Superior temporal gyrus (tissue), 1 donor: ENCODE measurements around the gene PLGRKT.
"Not testable (repeated sequence)": the region's sequence is repeated elsewhere in the genome, so short reads cannot be mapped to it uniquely, and the experiment has no call there.

ENCODE experiments used
- DNase-seq: peaks from one replicate; pipeline ENCODE4 v3.0.0-alpha.2; 2016; ENCODE audit errors: extremely low spot score

The PLGRKT gene, protein sequence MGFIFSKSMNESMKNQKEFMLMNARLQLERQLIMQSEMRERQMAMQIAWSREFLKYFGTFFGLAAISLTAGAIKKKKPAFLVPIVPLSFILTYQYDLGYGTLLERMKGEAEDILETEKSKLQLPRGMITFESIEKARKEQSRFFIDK

DNA sequence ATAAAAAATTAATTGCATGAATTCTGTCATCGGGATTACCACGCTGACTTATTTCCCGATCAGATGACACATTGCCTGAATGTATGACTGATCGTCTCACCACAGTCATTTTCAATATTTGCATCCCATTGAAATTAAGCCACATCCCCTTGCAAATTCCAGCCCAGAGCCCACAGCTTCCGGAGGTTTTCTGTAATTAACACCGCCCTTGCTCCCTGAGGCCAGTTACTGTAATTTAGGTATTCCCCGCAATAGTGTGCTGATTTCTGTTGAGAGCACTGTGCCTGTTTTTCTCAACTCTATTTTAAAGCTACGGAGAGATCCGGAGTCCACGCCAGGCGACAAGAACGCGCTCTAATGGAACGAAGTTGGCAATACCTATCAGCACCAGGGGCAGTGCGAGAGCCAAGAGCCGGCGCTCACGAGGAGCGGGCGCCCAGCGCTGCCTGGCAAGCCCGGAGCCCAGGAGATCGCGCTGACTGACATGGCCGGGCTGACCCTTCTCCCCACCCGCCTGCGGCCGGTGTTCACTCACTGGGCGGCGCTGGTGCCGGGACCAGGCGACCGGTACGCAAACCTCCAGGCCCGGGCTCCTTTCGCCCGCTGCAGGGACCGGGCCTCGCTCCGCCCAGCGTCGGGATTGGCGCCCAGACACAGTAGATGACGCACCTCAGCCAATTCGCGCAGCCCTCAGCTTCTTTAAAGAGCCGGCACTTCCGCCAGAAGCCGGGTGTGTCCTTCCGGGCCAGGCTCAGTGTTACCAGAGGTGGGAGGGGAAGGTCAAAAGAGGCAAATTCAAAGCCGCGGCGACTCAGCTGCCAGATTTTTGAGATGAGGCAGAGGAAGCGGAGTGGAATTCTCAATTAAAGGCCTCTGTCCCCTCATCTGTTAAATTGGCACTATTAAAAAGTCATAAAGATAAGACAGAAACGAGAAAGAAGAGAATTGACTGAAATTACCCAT lies at the start of gene PLGRKT:
Gene PLGRKT, minus strand, starts transcription at position 672 of the 963 bp plus-strand sequence. CDS start 5,948 bp downstream, outside the sequence.
- DNase-seq: peak; percentile 98

- no peak for DNase-seq
Measured at GRCh38 chr9:5486988-5487387, 49.3 kb upstream of the PLGRKT start.

DNA sequence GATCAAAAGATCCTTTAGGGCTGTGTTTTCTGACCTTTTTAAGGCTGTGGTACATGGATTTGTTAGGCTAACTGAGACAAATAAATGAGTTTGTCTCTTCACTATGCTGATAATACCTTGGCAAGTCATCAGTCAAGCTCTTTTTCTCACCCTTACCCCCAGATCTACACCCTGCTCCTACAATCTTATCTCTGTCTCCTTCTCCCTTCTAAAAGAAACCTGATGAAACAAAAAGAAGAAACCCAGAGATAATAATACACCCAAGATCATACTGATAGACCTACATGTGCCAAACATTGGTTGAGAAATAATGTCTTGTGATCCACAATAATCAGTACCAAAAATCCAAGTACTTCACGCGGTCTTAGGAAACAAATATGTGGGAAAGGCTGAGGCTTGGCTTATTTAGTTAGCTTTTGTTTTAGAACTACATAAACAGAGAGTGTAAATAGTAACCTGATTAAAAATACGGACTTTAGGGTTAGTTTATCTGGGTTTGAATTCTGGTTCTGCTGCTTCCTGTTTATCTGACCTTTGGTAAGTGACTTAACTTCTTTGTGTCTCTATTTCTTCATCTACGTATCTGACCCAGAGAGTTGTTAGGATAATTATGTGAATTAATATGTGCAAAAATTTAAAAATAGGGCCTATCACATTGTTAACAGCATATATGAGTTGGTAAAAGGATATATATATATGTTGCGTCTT lies 47.8 kb upstream of the PLGRKT start:
- no peak for DNase-seq

DNA sequence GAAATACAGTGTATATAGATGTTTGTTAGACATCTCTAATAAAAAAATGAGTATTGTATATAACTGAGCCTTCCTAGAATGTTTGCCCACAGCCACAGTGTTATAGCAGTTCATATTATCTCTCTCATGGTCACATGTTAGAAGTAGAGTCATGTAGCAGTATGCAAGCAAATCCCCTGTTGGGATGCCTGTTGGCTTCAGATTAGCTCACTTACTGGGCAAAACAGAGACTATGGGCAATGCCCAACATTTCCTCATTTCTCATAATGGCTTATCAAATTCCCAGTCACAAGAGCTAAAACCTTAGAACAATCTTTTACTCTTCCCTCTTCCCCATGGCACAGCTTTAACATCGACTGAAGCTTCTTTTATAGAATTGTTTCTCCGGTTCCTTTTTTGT lies 45.6 kb upstream of the PLGRKT start:
- DNase-seq: no peak

GRCh38 chr9:5482194-5482593 lies 44.5 kb upstream of the PLGRKT start:
- DNase-seq: no peak

DNA sequence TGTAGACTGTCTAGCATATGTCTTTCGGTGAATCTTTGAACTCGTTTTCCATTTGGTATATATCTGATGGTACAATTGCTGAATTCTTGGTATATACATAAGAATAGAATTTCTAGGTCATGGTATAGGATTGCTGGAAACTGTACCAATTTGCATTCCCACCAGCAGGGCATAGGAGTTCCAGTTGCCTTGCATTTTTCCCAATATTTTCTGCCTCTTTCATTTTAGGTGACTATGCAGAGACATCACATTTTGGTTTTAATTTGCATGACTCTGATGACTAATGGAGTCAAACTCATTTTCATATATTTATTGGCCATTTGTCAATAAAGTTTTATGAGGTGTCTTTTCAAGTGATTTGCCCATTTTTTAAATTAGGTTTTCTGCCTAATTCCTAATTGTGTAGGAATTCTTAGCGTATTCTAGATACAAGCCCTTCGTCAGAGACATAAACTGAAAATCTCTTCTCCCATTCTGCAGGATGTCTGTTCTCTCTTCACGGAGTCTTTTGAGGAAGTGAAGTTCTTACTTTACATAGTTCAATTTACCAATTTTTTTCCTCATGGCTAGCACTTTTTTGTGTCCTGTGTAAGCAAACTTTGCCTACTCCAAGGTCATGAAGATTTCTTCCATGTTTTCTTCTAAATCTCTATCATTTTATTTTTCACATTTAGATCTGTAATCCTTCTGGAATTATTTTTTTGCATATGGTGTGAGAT lies 43.8 kb upstream of the PLGRKT start:
- no peak for DNase-seq

DNA sequence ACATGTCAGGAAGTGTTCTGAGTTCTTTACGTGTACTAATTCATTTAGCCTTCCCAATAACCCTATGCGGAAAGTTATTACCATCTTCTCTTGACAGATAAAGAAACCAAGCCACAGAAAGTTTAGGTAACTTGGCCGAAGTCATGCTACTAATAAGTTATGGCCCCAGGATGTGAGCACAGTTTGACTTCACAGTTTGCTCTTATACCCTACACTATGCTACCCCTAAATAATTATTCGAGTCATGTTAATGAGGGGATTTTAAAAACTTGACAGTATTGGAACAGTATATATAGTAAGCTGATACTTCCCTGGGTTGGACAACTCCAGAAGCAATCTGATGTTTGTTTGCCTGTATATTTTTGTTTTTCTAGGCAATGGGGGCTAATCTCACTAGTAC lies 43.2 kb upstream of the PLGRKT start:
- DNase-seq: no peak

GRCh38 chr9:5479994-5480694 lies 42.4 kb upstream of the PLGRKT start:
- no peak for DNase-seq

DNA sequence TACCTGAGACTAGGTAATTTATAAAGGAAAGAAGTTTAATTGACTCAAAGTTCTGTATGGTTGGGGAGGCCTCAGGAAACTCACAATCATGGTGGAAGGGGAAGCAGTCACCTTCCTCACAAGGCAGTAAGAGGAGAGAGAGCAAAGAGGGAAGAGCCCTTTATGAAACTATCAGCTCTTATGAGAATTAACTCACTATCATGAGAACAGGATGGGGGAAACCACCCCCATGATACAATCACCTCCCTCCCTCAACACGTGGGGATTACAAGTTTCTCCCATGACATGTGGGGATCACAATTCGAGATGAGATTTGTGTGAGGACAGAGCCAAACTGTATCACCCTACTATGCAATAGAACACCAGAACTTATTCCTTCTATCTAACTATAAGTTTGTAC lies 40.5 kb upstream of the PLGRKT start:
- no peak for DNase-seq

GRCh38 chr9:5475611-5476010 lies 37.9 kb upstream of the PLGRKT start:
- DNase-seq: not testable (repeated sequence)

GRCh38 chr9:5470816-5471215 lies 33.1 kb upstream of the PLGRKT start:
- DNase-seq: no peak

- no peak for DNase-seq
Measured at GRCh38 chr9:5470122-5470521, 32.4 kb upstream of the PLGRKT start.

- DNase-seq: no peak
Measured at GRCh38 chr9:5468850-5469249, 31.1 kb upstream of the PLGRKT start.

DNA sequence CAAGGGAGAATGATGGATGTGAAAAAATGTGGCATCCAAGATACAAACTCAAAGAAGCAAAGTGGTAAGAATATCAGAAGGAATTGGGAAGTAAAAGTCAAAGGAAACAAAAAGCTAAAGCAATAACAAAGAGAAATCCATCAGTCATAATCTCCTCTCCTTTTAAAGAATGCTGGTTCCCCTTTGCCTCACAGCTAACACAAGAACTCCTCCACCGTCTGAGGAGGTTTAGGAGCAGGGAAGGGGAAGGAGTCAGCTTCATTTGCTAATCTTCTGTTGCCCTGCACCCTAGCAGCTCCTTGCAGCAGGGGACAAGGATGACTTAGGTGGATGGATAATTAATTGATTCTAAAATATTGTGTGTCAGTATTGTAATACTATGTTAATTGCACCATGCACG lies 29.0 kb upstream of the PLGRKT start:
- DNase-seq: no peak

- DNase-seq: no peak
Measured at GRCh38 chr9:5466005-5466404, 28.3 kb upstream of the PLGRKT start.

DNA sequence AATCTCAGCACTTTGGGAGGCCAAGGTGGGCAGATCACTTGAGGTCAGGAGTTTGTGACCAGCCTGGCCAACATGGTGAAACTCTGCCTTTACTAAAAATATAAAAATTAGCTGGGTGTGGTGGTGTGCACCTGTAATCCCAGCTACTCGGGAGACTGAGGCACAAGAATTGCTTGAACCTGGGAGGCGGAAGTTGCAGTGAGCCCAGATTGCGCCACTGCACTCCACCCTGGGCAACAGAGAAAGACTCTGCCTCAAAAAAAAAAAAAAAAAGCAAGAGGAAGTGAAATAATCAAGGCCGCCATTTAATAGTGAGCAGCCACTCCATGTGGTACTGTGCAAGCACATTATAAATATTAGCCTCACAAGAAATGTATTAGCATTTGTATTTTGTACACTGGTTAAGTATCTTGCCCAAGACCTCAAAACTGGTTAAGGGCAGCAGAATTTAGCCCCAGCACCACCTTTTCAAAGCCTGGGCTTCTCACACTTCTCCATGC lies 27.2 kb upstream of the PLGRKT start:
- not testable (repeated sequence) for DNase-seq

- DNase-seq: no peak
Measured at GRCh38 chr9:5460157-5460556, 22.4 kb upstream of the PLGRKT start.

- DNase-seq: no peak
Measured at GRCh38 chr9:5459289-5459829, 21.6 kb upstream of the PLGRKT start.

DNA sequence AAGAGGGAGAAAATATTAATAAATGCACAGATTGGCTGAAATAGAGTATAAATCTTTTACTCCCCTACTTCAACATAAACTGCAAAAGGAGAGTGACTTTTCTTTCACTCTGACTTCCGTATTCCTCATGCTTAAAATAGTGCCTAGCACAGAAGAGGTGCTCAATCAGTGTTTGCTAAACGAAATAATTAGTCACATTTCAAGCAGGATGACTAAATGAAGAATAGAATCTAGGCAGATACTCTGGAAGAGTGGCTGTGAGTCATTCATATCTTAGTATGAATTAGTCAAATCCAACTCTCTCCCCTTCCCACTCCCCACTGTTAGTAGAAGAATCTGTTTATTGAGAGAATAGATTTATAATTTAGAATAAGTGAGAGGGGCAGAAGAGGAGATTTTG lies 17.5 kb upstream of the PLGRKT start:
- no peak for DNase-seq

DNA sequence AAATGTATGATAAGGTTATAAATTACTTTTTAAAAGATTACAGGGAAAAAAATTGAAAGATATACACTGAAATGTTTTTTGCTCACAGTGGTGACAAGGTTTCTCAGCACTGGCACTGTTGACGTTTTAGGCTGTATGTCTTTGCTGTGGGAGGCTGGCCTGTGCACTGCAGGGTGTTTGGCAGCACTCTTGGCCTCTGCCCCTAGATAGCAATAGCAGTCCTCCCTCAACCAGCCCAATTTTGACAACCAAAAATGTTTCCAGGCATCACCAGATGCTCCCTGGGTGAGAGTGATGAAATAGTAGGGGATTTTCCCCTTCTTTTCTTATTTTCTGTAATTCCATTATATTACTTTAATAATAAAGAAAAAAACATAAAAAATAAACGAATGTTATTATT lies 15.9 kb upstream of the PLGRKT start:
- no peak for DNase-seq

DNA sequence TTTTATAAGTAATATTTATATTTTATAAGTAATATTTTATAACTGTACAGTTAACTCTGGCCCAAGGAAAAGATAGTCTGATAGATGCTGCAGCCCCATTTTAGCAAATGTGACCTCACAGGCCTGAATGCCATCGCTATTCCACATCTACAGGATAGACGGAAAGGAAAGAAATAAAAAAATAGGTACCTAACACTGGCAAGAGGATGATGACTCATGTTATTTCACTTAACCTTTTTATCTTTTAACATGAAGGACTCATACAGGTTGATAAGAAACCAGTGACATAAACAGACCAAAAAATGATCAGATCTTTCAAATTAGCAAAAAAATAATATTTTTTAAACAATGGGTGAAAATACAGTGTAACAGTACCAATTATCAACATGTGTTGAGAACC lies 15.3 kb upstream of the PLGRKT start:
- DNase-seq: no peak
